K562 (cell line): Measurements from ENCODE around the gene ZBTB22. TPM values are rescaled to one million over a fixed set of nuclear protein-coding genes. Genes with fewer than 3 reads are reported as not detected.

Source experiments
- BACH1 ChIP-seq: fragments of 200-800 bp; sonication (Bioruptor generic); IDR thresholded peaks from 2 replicates; pipeline ENCODE4 v1.6.1; 2016; ENCODE audit warnings: missing genetic modification characterization, missing compliant biosample characterization
- CBX3 ChIP-seq, 2 experiments: IDR thresholded peaks; 1 replicate in 1 of 2; 2 replicates in 1 of 2; pipeline ENCODE4 v1.6.1; 2012; ENCODE audit warnings: inconsistent platforms in 2 of 2, low read length in 2 of 2, borderline replicate concordance in 1 of 2, control low read depth in 1 of 2
- CHAMP1 ChIP-seq: fragments of 450-650 bp; IDR thresholded peaks from 2 replicates; pipeline ENCODE4 v1.6.1; 2016; ENCODE audit warnings: mild to moderate bottlenecking
- CTBP1 ChIP-seq: fragments of 450-650 bp; IDR thresholded peaks from 2 replicates; pipeline ENCODE4 v1.6.1; 2016; ENCODE audit warnings: borderline replicate concordance
- CTCFL ChIP-seq: IDR thresholded peaks from 2 replicates; pipeline ENCODE4 v1.6.1; 2011; ENCODE audit warnings: borderline replicate concordance, low read depth, mild to moderate bottlenecking, moderate library complexity, low read length; ENCODE audit not compliant: insufficient read depth, poor library complexity, severe bottlenecking
- E2F4 ChIP-seq: sonication (generic); formaldehyde crosslinking; IDR thresholded peaks from 2 replicates; pipeline ENCODE4 v1.8.0; 2022; ENCODE audit warnings: mild to moderate bottlenecking, low read depth, missing genetic modification reagents
- GATAD2B ChIP-seq: fragments of 450-650 bp; IDR thresholded peaks from 2 replicates; pipeline ENCODE4 v1.6.1; 2017; ENCODE audit warnings: mild to moderate bottlenecking, borderline replicate concordance
- HDGF ChIP-seq: fragments of 450-650 bp; IDR thresholded peaks from 2 replicates; pipeline ENCODE4 v1.6.1; 2016
- HNRNPUL1 ChIP-seq: fragments of 200-400 bp; formaldehyde crosslinking; IDR thresholded peaks from 2 replicates; pipeline ENCODE4 v1.6.1; 2017; ENCODE audit warnings: low read length
- PHF20 ChIP-seq: fragments of 450-650 bp; IDR thresholded peaks from 2 replicates; pipeline ENCODE4 v1.6.1; 2018; ENCODE audit not compliant: partially characterized antibody
- RFX7 ChIP-seq: fragments of 250-450 bp; sonication (Bioruptor Pico); IDR thresholded peaks from 2 replicates; pipeline ENCODE4 v1.5.1; 2021; ENCODE audit warnings: mild to moderate bottlenecking
- RNF219 ChIP-seq: fragments of 250-450 bp; sonication (Bioruptor Pico); IDR thresholded peaks from 2 replicates; pipeline ENCODE4 v1.5.0; 2022; ENCODE audit warnings: mild to moderate bottlenecking
- SMAD3 ChIP-seq: fragments of 450-650 bp; formaldehyde crosslinking; conservative IDR thresholded peaks from 2 replicates; pipeline ENCODE4 v1.4.0; 2020; ENCODE audit warnings: mild to moderate bottlenecking
- ZBTB49 ChIP-seq: sonication (generic); formaldehyde crosslinking; IDR thresholded peaks from 2 replicates; pipeline ENCODE4 v1.8.0; 2022; ENCODE audit warnings: missing genetic modification reagents, mild to moderate bottlenecking, borderline replicate concordance
- ZC3H11A ChIP-seq: IDR thresholded peaks from 2 replicates; pipeline ENCODE4 v1.6.1; 2012; ENCODE audit warnings: low read depth, low read length, improper control_type of control experiment
- ZNF12 ChIP-seq: sonication (generic); formaldehyde crosslinking; IDR thresholded peaks from 2 replicates; pipeline ENCODE4 v1.4.0; 2020; ENCODE audit warnings: mild to moderate bottlenecking, missing genetic modification reagents
- ZNF3 ChIP-seq: fragments of 250-450 bp; sonication (Bioruptor Pico); IDR thresholded peaks from 2 replicates; pipeline ENCODE4 v1.5.0; 2021; ENCODE audit warnings: mild to moderate bottlenecking, moderate library complexity
- polyA plus RNA-seq, 8 experiments: library from polyadenylated mRNA; depleted of rRNA in 4 of 8; stranded (reverse) in 5 of 8; unstranded in 3 of 8; fragments of >200 nt; fragmentation: Nextera tagmentation in 2 of 8; fragmentation: Illumina TruSeq in 1 of 8; extraction: Ambion mirVana in 2 of 8; extraction: Trizol in 1 of 8; gene quantifications; 2 replicates each; pipeline versions ENCODE4 v1.2.1 to v1.2.3, GENCODE V29; 2011 to 2014; ENCODE audit warnings: inconsistent platforms in 1 of 8, missing spikeins in 1 of 8
- total RNA-seq, 7 experiments: library from RNA; depleted of rRNA in 6 of 7; stranded (reverse); fragments of >200 nt in 6 of 7; fragmentation: Illumina TruSeq in 2 of 7; extraction: Trizol in 2 of 7; gene quantifications; 2 replicates each; pipeline versions ENCODE4 v1.2.1 to v1.2.3, GENCODE V29; 2011 to 2021; ENCODE audit warnings: low replicate concordance in 1 of 7

The ZBTB22 gene
- total and polyA plus RNA-seq, 9 of the 15 experiments (the other 6 are each of a cell fraction or from before 2014, with no cell fraction given), result 0.21 to 11.9 (median 7.1) TPM

GRCh38 chr6:33276864-33277662 is 40.5 kb downstream of the ZBTB22 start, which contains the start of gene B3GALT4 (continued):
- TF ChIP-seq RNF219 (CRISPR knock-in tag) (0 out of 2 replicates have a peak, but pooled peaks have one; percentile 26), CTBP1 (peak; percentile 100), ZC3H11A (no peak), BACH1 (no peak), RFX7 (CRISPR knock-in tag) (peak; percentile 71), ZNF12 (CRISPR knock-in tag) (no peak; the same call in 1 of the 2 replicates), ZNF3 (CRISPR knock-in tag) (no peak), PHF20 (peak; percentile 67), CTCFL (peak; percentile 91), CHAMP1 (no peak), HDGF (no peak), SMAD3 (CRISPR knock-in tag) (peak; percentile 73), ZBTB49 (CRISPR knock-in tag) (no peak), HNRNPUL1 (no peak), GATAD2B (peak; percentile 97), CBX3 (IDR thresholded peaks at IDR 0.05; ENCODE audit: borderline replicate concordance in 1 of 2, low read length in 2 of 2) (peak in 1 of 2 experiments; percentile 82; a peak in 1 of 3 replicates), E2F4 (CRISPR knock-in tag) (peak; percentile 51; the same call in 1 of the 2 replicates)
